Renal pelvis (tissue), 3 donors: ENCODE results near the gene KRTAP21-3. TPM values are rescaled to one million over a fixed set of nuclear protein-coding genes. Genes with fewer than 3 reads are reported as not detected.

Experiments
- polyA plus RNA-seq, 3 donors: library from polyadenylated mRNA; unstranded; fragments of 120-200 nt; gene quantifications; one replicate each; pipeline ENCODE4 v1.2.1, GENCODE V29; 2013; ENCODE audit not compliant: insufficient read length in 3 of 3

Gene KRTAP21-3
- polyA plus RNA-seq, 3 donors = not detected

Other genes with a start within 250 kb of the KRTAP21-3 start
- gene KRTAP19-1, start 238.4 kb downstream of the KRTAP21-3 start, polyA plus RNA-seq = not detected
- not detected for gene KRTAP19-2, start 231.3 kb downstream of the KRTAP21-3 start, polyA plus RNA-seq
- not detected for gene KRTAP19-3, start 226.8 kb downstream of the KRTAP21-3 start, polyA plus RNA-seq
- gene KRTAP19-4, start 221.6 kb downstream of the KRTAP21-3 start, polyA plus RNA-seq = not detected
- gene KRTAP19-5, start 216.6 kb downstream of the KRTAP21-3 start, polyA plus RNA-seq = not detected
- gene KRTAP19-6, start 176.9 kb downstream of the KRTAP21-3 start, polyA plus RNA-seq = not detected
- not detected for gene KRTAP19-7, start 157.5 kb downstream of the KRTAP21-3 start, polyA plus RNA-seq
- gene KRTAP22-2, start 128.4 kb downstream of the KRTAP21-3 start, polyA plus RNA-seq = not detected
- gene KRTAP6-3, start 126.3 kb downstream of the KRTAP21-3 start, polyA plus RNA-seq = not detected
- gene KRTAP6-2, start 119.9 kb downstream of the KRTAP21-3 start, polyA plus RNA-seq = not detected
- not detected for gene KRTAP22-1, start 117.7 kb downstream of the KRTAP21-3 start, polyA plus RNA-seq
- gene KRTAP6-1, start 104.8 kb downstream of the KRTAP21-3 start, polyA plus RNA-seq = not detected
- not detected for gene KRTAP20-1, start 102.4 kb downstream of the KRTAP21-3 start, polyA plus RNA-seq
- not detected for gene KRTAP20-4, start 98.2 kb downstream of the KRTAP21-3 start, polyA plus RNA-seq
- not detected for gene KRTAP20-2, start 83.6 kb downstream of the KRTAP21-3 start, polyA plus RNA-seq
- not detected for gene KRTAP20-3, start 75.9 kb downstream of the KRTAP21-3 start, polyA plus RNA-seq
- not detected for gene KRTAP21-2, start 28.5 kb upstream of the KRTAP21-3 start, polyA plus RNA-seq
- not detected for gene KRTAP21-1, start 36.7 kb upstream of the KRTAP21-3 start, polyA plus RNA-seq
- not detected for gene KRTAP8-1, start 94.5 kb upstream of the KRTAP21-3 start, polyA plus RNA-seq
- not detected for gene KRTAP7-1, start 111.0 kb upstream of the KRTAP21-3 start, polyA plus RNA-seq
- not detected for gene KRTAP11-1, start 162.8 kb upstream of the KRTAP21-3 start, polyA plus RNA-seq